ENCODE data around the gene NR2C1. TPM values are rescaled to one million over a fixed set of nuclear protein-coding genes. Genes with fewer than 3 reads are reported as not detected.

Gene NR2C1
- total and polyA plus RNA-seq, 10 of the 15 experiments (the other 5 are each of a cell fraction or from before 2014, with no cell fraction given): 8.8 to 38.1 (median 31.3) TPM

GRCh38 chr12:95085612-95086011, 12.2 kb upstream of the NR2C1 start:
- Histone ChIP-seq H3K4me3 (no peak overlapping the region), H3K79me2 (ENCODE audit: control insufficient read depth, insufficient read depth, low read length) (no peaks in the 10 kb centered on the region), H4K20me1 (ENCODE audit: control insufficient read depth, insufficient read depth) (no peaks in the 10 kb centered on the region), H3K9ac (ENCODE audit: control insufficient read depth, insufficient read depth, low read length) (no peak overlapping the region), H3K4me2 (ENCODE audit: control insufficient read depth, insufficient read depth) (no peak overlapping the region), H3K27me3 (replicated peaks in 1 of 2; ENCODE audit: control insufficient read depth in 2 of 2, insufficient read depth in 2 of 2, low read length in 1 of 2) (no peaks in the 10 kb centered on the region), H3K36me3 (ENCODE audit: control insufficient read depth in 2 of 2, insufficient read depth in 2 of 2, low read length in 1 of 2) (no peaks in the 10 kb centered on the region), H3K27ac (ENCODE audit: control insufficient read depth, insufficient read depth) (no peak overlapping the region), H2AFZ (ENCODE audit: control insufficient read depth, low read depth, low read length) (no peak overlapping the region), H3K9me3 (replicated peaks; ENCODE audit: control insufficient read depth, insufficient read depth, low read length) (no peaks in the 10 kb centered on the region), H3K4me1 (ENCODE audit: control insufficient read depth, insufficient read depth, low read length) (peaks cover 22% of the 10 kb centered on the region)
- no peak for DNase-seq (ENCODE audit: low read depth, low spot score)
- peak; percentile 46 for ATAC-seq
- BruUV-seq (replicated peaks): no TSS peak
- ChIA-PET POLR2A (interaction anchor here (0.5 to 0.8 kb wide), 2 partner anchors 13 to 416 kb away, joined by 3 read pairs; no protein-coding TSS in a partner anchor), SMC1A (ENCODE audit: uncharacterized antibody, unreplicated experiment) (interaction anchor here (1.1 to 1.2 kb wide), 3 partner anchors 12 to 32 kb away, joined by 3 to 4 read pairs (median 4); no protein-coding TSS in a partner anchor), CTCF (interaction anchor here (0.7 to 1.6 kb wide), 2 partner anchors 12 to 128 kb away, joined by 4 read pairs; partner anchors contain the start of gene NR2C1), RAD21 (ENCODE audit: unreplicated experiment) (interaction anchor here (1.1 kb wide), 1 partner anchor 21 kb away, joined by 3 read pairs; no protein-coding TSS in a partner anchor)
- FAIRE-seq: no peak
- TF ChIP-seq HDAC6 (IDR thresholded peaks at IDR 0.05; ENCODE audit: unreplicated experiment): no peak
- TF ChIP-seq MEF2A (IDR thresholded peaks at IDR 0.05; ENCODE audit: insufficient read depth, low read depth, low read length): 0 out of 2 replicates have a peak, but pooled peaks have one; percentile 61
- peak; percentile 78; the same call in 1 of the 2 replicates for TF ChIP-seq NFIC (IDR thresholded peaks at IDR 0.05; ENCODE audit: low read depth, low read length)
- peak; percentile 84 for TF ChIP-seq JUNB (IDR thresholded peaks at IDR 0.05)
- peak; percentile 62; the same call in 1 of the 2 replicates for TF ChIP-seq RUNX3 (IDR thresholded peaks at IDR 0.05; ENCODE audit: low read length)
- peak; percentile 50; the same call in 1 of the 2 replicates for TF ChIP-seq FOXM1 (IDR thresholded peaks at IDR 0.05; ENCODE audit: low read depth, low read length)
- no peak for TF ChIP-seq ZNF384 (IDR thresholded peaks at IDR 0.05; ENCODE audit: borderline replicate concordance, low read depth, low read length)
- peak; percentile 50; the same call in 1 of the 2 replicates for TF ChIP-seq TCF7 (IDR thresholded peaks at IDR 0.05; ENCODE audit: borderline replicate concordance)
- TF ChIP-seq, protein P1, sequence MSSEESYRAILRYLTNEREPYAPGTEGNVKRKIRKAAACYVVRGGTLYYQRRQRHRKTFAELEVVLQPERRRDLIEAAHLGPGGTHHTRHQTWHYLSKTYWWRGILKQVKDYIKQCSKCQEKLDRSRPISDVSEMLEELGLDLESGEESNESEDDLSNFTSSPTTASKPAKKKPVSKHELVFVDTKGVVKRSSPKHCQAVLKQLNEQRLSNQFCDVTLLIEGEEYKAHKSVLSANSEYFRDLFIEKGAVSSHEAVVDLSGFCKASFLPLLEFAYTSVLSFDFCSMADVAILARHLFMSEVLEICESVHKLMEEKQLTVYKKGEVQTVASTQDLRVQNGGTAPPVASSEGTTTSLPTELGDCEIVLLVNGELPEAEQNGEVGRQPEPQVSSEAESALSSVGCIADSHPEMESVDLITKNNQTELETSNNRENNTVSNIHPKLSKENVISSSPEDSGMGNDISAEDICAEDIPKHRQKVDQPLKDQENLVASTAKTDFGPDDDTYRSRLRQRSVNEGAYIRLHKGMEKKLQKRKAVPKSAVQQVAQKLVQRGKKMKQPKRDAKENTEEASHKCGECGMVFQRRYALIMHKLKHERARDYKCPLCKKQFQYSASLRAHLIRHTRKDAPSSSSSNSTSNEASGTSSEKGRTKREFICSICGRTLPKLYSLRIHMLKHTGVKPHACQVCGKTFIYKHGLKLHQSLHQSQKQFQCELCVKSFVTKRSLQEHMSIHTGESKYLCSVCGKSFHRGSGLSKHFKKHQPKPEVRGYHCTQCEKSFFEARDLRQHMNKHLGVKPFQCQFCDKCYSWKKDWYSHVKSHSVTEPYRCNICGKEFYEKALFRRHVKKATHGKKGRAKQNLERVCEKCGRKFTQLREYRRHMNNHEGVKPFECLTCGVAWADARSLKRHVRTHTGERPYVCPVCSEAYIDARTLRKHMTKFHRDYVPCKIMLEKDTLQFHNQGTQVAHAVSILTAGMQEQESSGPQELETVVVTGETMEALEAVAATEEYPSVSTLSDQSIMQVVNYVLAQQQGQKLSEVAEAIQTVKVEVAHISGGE (CRISPR knock-in tag; IDR thresholded peaks at IDR 0.05): no peak
- TF ChIP-seq GABPA (IDR thresholded peaks at IDR 0.05; ENCODE audit: low read depth): 0 out of 2 replicates have a peak, but pooled peaks have one; percentile 13
- intact Hi-C loops (cut with micrococcal nuclease; ENCODE audit: unreplicated experiment) (no loop called here), in situ Hi-C loops (cut with MboI) (no loop called here)

Data from GM12878 (cell line).